ENCODE measurements around the gene SLC4A1.
A peak's percentile ranks its signal among the peaks of the same experiment; 100 is the strongest.
"Not testable (repeated sequence)": the region's sequence is repeated elsewhere in the genome, so short reads cannot be mapped to it uniquely, and the experiment has no call there.

Gene SLC4A1

GRCh38 chr17:44257815-44258760 is 9.8 kb downstream of the SLC4A1 start:
- DNase-seq = no peak
- no peak for TF ChIP-seq GATA1 (IDR thresholded peaks at IDR 0.05; ENCODE audit: low read depth, low read length)
- no peak for TF ChIP-seq POLR2A (IDR thresholded peaks at IDR 0.05; ENCODE audit: low read length)

DNA sequence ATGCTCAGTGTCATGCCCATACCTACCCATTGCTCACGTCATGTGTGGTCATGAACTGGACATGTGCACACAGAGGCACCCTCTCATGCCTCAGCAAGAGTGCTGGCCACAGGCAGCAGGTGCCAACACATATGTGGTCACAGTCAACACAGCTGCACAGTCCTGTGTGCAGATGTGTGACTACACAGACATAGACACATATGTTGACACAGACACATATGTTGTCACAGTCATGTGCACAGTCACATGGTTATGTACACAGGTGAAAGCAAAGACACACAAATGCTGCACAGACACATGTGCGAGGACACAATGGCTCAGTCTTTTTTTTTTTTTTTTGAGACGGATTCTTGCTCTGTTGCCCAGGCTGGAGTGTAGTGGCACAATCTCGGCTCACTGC is 11.3 kb downstream of the SLC4A1 start:
- no peak for TF ChIP-seq POLR2A (IDR thresholded peaks at IDR 0.05; ENCODE audit: low read length)
- DNase-seq = no peak

GRCh38 chr17:44255915-44256314 is 12.0 kb downstream of the SLC4A1 start:
- peak; percentile 39 for TF ChIP-seq POLR2A (IDR thresholded peaks at IDR 0.05; ENCODE audit: low read length)
- TF ChIP-seq GATA1 (IDR thresholded peaks at IDR 0.05; ENCODE audit: low read depth, low read length) = no peak
- no peak for DNase-seq

DNA sequence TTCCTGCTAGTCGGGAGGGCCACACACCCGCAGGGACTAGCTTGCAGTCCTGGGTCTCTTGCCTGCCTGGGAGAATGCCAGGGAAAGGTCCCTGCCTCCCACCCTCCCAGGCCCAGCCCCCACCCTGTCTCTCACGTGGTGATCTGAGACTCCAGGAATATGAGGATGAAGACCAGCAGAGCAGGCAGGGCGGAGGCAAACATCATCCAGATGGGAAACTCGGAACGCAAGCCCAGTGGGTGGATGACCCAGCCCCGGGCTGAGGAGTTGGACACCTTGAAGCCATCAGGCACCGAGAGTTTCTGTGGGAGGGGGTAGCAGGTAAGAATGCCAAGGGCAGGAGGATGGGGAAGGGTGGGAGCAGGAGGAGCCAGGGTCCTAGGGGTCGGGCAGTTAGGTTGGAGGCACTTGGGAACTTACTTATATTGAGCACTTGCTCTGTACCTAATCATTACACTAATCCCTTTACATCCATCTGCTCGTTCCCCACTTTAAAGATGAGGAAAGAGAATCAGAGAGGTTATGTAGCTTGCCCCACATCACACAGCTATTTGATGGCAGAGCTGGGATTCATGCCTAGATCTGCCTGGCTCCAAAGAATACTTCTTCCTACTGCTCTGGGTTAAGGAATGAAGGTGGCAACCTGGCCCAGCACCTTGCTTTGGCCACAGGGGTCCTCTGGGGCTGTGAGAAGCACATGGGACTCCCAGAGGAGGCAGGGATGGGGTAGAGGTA is 13.4 kb downstream of the SLC4A1 start:
- no peak for TF ChIP-seq POLR2A (IDR thresholded peaks at IDR 0.05; ENCODE audit: low read length)
- TF ChIP-seq GATA1 (IDR thresholded peaks at IDR 0.05; ENCODE audit: low read depth, low read length) = no peak
- no peak for DNase-seq

GRCh38 chr17:44253006-44253405 is 14.9 kb downstream of the SLC4A1 start:
- no peak for DNase-seq
- no peak for TF ChIP-seq GATA1 (IDR thresholded peaks at IDR 0.05; ENCODE audit: low read depth, low read length)
- TF ChIP-seq POLR2A (IDR thresholded peaks at IDR 0.05; ENCODE audit: low read length) = peak; percentile 68

GRCh38 chr17:44251062-44251461 is 16.9 kb downstream of the SLC4A1 start:
- TF ChIP-seq GATA1 (IDR thresholded peaks at IDR 0.05; ENCODE audit: low read depth, low read length) = no peak
- TF ChIP-seq POLR2A (IDR thresholded peaks at IDR 0.05; ENCODE audit: low read length) = peak; percentile 50
- DNase-seq = no peak

DNA sequence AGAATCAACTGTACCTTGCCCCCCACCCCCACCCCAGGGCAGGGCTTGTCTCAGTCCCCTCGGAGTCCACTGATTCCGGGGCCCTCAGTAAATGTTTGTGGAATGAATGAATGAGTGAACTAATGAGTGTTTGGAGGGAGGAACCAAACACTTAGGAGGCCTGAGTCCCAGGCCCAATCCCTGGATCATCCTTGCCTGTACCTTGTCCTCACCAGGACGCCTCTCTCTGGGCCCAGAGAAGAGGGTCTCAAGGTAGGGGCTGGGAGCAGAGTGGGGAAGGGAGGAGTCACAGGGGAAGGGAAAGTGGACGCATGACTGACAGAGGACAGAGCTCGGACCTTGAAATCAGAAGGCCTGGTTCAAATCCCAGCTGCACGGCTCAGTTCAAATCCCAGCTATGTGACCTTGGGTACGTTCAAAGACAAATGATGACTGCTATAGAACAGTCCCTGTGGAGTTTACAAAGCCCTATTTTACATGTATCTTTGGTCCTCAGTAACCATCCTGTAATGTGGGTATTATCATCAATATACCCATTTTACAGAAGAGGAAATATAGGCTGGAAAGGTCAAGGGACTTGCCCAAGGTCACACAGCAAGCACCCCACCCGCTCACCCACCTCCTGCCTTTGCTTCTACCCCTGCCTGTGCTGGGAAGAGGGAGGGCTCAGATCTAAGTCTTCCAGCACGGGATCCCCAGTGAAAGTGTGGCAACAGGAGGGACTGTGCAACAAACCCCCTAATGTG is 18.3 kb downstream of the SLC4A1 start:
- TF ChIP-seq POLR2A (IDR thresholded peaks at IDR 0.05; ENCODE audit: low read length) (no peak), GATA1 (IDR thresholded peaks at IDR 0.05; ENCODE audit: low read depth, low read length) (no peak)
- peak in 1 of 2 experiments; percentile 70 for DNase-seq

- DNase-seq = peak; percentile 74 to 83
- TF ChIP-seq GATA1 (IDR thresholded peaks at IDR 0.05; ENCODE audit: low read depth, low read length) (no peak), POLR2A (IDR thresholded peaks at IDR 0.05; ENCODE audit: low read length) (peak; percentile 94)
Observed at GRCh38 chr17:44247876-44248736, 19.8 kb downstream of the SLC4A1 start.

GRCh38 chr17:44247440-44247841 is 20.5 kb downstream of the SLC4A1 start:
- DNase-seq = peak; percentile 78 to 83
- TF ChIP-seq GATA1 (IDR thresholded peaks at IDR 0.05; ENCODE audit: low read depth, low read length) (no peak), POLR2A (IDR thresholded peaks at IDR 0.05; ENCODE audit: low read length) (no peak)

DNA sequence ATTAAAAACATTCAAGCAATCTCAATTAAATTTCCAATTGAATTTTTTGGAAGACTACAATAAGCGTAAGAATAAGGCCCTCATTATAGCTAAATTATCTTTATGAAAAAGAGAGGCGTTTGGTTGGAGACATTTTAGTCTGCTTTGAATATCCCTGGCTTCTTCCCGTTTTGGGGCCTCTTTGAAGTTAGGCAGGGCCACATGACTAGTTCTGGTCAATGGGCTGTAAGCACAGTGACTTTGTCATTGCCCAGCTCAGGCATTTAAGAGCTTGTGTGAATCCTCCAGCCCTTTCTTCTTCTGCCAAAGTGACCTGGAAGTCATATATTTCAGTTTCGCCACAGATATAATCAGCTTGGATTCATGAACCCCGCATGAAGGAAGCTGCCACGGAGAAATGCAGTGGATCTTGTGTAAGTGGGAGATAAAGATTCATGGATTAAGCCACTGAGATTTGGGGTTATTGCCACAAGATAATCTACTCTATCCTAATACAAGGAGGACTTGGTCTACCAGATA is 26.8 kb downstream of the SLC4A1 start:
- no peak for DNase-seq
- TF ChIP-seq GATA1 (IDR thresholded peaks at IDR 0.05; ENCODE audit: low read depth, low read length) (no peak), POLR2A (IDR thresholded peaks at IDR 0.05; ENCODE audit: low read length) (no peak)

GRCh38 chr17:44237886-44238285 is 30.0 kb downstream of the SLC4A1 start:
- DNase-seq = not testable (repeated sequence)

DNA sequence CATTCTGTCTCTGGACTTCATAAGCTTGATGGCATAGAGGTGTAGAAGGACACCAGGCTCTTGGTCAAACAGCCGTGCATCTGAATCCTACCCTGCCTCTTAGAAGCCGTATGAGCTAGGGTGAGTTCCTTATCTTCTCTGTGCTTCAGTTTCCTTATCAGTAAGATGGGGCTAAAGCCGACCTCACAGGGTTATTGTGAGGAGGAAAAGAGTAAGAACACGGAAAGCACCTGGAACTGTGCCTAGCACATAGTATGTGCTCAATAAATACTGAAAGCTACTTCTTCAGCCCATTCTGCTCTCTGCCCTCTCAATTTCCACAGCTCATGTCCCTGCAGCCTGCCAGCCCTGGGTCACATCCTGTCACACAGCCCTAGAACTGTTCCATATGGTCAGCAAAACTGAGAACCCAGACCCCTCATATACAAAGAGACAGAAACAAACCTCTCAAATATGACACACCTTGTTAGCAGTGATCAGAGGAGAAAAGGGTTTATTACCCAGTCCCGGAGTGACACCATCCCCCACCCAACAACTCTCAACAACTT is 31.4 kb downstream of the SLC4A1 start:
- TF ChIP-seq POLR2A (IDR thresholded peaks at IDR 0.05; ENCODE audit: low read length) = no peak
- TF ChIP-seq GATA1 (IDR thresholded peaks at IDR 0.05; ENCODE audit: low read depth, low read length) = no peak
- peak in 1 of 2 experiments; percentile 76 for DNase-seq

DNA sequence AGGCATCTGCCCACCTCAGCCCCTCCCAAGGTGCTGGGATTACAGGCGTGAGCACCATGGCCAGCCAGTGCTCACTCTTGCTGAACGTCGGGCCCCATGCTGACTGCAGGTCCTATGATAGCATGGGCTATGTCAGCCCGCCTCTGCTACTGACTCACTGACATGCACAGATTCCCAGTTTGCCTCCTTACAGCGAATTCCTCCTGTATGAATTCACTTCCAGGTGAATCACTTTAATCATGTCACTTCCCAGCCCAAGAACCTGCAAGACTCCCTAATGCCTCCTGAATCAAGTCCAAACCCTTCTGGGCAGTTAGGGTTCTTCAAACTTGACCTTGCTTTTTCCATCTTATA is 32.4 kb downstream of the SLC4A1 start:
- DNase-seq = no peak
- no peak for TF ChIP-seq POLR2A (IDR thresholded peaks at IDR 0.05; ENCODE audit: low read length)
- TF ChIP-seq GATA1 (IDR thresholded peaks at IDR 0.05; ENCODE audit: low read depth, low read length) = no peak

Measured in erythroblast (primary cell).